Activated T-helper 9 cell treated with anti-CD3 and anti-CD28 coated beads, Interleukin-2, amount 50 U/mL, for 16 hours (primary cell): ENCODE data around the gene IQCK.
"Not testable (repeated sequence)": the region's sequence is repeated elsewhere in the genome, so short reads cannot be mapped to it uniquely, and the experiment has no call there.

Experiments
- DNase-seq: peaks from one replicate; pipeline ENCODE4 v3.0.0-alpha.2; 2020; ENCODE audit warnings: low read depth

Gene IQCK

DNA sequence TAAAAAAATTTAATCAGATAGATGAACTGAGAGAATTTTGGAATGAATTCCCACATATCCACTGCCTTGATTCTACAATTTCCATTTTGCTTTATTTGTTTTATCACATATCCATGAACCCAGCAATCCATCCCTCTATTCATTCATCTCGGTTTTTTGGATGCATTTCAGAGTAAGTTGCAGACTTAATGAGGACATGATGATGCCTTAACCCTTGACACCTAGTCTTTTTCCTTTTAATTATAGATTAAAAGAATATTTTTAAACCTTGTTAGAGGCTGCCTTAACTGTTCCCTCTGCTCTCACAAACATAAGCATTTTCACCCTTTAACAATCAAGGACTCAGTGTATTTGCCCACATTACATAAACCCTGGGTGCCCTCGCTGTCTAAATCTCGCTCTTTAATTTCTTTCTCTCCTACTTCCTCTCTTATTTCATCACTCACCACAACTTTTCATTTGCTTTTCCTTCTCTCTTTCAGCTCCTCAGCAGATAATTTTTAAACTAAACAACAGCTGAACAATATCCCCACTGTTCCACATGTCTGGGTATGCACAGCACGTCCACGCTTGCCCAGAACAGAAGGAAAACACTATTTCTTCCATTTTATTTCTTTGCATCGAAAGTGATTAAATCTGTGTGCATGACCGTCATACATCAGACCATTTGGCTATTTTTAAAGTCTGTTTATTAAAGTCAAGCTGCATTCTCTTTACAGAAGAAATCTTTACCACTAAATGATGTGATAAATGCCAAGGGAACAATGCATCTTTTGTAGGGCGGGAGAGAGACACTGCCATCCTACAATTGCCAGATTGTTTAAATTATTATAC is 39.9 kb downstream of the IQCK start:
- no peak for DNase-seq

DNA sequence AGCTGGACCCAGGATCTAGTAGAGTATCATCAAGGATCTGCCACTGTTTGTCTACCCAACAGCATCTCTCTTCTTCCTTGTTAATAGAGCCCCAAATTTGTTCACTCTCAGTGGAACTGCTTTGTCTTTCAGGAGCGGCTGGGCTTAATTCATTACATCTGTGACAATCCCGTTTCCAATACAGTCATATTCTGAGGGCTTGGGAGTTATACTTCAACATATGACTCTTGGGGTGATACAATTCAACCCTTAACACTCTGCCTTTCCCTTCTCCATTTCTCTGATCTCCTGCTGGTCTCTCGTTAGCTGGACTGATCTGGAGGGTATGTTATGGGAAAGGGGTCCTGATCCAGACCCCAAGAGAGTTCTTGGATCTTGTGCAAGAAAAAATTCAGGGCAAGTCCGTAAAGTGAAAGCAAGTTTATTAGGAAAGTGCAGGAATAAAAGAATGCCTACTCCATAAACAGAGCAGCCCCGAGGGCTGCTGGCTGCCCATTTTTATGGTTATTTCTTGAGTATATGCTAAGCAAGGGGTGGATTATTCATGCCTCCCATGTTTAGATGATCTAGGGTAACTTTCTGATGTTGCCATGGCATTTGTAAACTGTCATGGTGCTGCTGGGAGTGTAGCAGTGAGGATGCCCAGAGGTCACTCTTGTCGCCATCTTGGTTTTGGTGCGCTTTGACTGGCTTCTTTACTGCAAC is 42.4 kb downstream of the IQCK start:
- DNase-seq: no peak

DNA sequence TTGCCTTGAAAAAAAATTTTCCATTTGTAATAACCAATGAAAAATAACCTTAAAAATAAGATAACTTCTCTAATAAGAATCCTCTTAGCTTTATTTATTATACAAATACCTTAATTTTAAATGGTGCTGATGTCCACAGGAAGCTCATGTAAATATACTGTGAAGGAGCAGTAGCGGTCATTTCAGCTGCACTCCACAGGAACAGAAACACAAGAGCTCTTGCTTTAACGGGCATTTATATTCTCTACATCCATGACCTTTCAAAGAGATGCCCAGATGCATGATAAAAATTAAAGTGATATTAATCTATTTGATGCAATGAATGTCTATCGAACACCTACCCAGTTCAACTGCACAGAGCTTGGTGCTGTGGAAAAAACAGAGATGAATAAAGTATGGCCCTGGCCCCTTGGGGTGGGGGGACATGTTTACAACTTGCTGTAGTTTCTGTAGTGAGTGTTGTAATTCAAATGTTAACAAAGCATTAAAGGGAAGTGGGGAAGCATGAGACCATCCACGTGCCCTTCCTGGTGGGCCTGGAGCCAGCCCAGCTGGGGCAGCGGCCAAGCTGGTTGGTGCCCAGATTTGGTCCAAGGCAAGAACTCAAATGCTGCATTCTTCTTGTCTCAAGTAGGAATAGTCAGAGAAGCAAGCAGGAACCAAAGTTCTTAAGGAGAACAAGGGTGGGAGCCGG is 47.9 kb downstream of the IQCK start:
- DNase-seq: no peak

DNA sequence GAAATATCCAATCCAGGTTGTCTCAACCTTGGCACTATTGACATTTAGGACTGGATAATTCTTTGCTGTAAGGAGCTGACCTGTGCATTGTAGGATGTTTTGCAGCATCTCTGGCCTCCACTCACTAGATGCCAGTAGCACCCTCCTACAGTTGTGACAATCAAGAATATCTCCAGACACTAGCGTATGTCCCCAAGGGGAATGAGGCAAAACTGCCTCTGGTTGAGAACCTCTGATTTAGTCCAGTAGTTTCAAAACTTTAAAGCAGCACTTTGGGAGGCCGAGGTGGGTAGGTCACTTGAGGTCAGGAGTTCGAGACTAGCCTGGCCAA is 48.4 kb downstream of the IQCK start:
- no peak for DNase-seq

GRCh38 chr16:19766988-19767387 is 48.9 kb downstream of the IQCK start:
- no peak for DNase-seq

GRCh38 chr16:19767497-19767896 is 49.4 kb downstream of the IQCK start:
- no peak for DNase-seq

- no peak for DNase-seq
Observed at GRCh38 chr16:19769239-19769638, 51.2 kb downstream of the IQCK start.

GRCh38 chr16:19771040-19771439 is 53.0 kb downstream of the IQCK start:
- no peak for DNase-seq

DNA sequence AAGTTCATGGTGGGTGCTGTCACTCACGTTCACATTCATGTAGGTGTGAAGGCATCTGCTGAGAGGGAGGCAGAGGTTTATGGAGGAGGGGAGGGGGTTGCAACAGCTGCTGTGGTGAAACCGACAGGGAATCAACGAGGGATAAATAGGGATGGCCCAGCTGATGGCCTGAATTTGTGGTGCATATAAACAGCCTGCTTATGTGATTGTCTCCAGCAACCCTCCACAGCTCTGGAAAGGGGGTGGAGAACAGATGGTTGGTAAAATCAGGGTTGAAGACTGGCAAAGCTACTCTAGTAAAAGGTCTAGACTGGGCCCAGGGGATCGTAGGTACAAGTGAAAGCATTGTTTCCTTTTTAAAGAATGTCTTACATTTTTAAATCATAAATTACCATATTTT is 53.7 kb downstream of the IQCK start:
- DNase-seq: no peak

DNA sequence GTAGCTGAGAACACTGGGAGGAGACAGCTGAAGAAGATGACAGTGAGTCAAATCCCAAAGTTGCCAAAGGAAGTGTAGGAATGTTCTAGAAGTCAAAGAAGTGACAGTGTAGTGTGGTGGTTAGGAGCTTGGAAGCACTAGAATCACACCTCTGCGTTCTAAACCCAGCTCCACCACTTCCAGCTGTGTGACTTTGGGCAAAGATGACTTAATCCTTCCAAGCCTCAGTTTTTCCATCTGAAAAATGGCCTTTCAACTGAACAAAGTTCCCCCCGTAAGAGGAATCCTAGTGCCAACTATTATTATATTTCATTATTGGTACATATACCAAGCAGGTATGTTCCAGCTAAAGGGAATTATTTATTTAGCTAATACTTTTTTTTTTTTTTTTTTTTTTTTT is 56.0 kb downstream of the IQCK start:
- DNase-seq: no peak

DNA sequence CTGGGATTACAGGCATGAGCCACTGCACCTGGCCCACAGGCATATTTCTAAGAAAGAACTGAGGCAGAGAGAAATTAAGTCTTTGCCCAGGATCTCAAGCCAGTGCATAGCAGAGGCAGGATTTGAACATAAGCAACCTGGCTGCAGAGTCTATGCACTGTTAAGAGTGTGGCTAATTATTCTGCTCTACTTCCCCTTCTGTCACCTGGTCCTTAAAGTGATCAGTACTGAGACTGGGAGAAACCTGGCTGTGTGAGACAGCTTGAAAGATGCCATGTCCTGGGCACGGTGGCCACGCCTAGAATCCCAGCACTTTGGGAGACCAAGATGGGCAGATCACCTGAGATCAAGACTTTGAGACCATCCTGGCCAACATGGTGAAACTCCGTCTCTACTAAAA is 58.1 kb downstream of the IQCK start:
- DNase-seq: no peak

- no peak for DNase-seq
Observed at GRCh38 chr16:19776565-19776964, 58.5 kb downstream of the IQCK start.

DNA sequence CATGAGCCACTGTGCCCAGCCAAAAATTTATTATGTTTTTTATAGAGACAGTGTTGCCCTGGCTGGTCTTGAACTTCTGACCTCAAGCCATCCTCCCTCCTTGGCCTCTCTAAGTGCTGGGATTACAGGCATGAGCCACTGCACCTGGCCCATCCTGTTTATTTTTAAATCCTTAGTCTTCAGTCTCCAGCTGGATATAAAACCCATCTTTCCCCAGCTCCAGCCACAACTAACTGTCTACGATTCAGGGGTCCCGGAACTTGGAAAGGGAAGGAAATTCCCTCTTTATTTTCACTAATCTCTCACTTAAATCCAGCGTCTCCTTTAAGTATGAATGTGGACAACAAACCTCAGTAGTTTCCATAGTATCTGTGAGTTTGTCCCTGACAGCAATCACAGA is 62.2 kb downstream of the IQCK start:
- DNase-seq: no peak

- DNase-seq: no peak
Observed at GRCh38 chr16:19781226-19781625, 63.2 kb downstream of the IQCK start.

- DNase-seq: no peak
Observed at GRCh38 chr16:19783363-19784182, 65.5 kb downstream of the IQCK start.

GRCh38 chr16:19784183-19784736 is 66.2 kb downstream of the IQCK start:
- no peak for DNase-seq

DNA sequence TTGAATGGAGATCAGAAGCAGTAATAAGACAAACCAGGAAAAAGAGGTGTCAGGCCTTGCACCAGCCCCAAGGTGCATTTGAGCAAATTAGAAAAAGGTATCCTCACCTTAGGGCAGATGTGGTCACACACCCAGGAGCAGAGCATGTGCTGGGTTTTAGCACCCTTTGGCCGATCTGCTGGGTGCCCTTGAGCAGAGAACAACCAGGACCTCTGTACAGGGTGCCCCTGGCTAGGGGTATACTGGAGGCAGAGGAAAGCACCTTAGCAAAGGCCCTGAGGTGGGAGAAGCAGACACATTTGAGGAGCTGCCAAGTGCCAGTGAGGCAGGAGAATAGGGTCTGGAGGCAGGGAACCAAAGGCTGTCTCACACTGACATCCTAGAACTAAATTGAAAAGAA is 67.0 kb downstream of the IQCK start:
- DNase-seq: no peak

DNA sequence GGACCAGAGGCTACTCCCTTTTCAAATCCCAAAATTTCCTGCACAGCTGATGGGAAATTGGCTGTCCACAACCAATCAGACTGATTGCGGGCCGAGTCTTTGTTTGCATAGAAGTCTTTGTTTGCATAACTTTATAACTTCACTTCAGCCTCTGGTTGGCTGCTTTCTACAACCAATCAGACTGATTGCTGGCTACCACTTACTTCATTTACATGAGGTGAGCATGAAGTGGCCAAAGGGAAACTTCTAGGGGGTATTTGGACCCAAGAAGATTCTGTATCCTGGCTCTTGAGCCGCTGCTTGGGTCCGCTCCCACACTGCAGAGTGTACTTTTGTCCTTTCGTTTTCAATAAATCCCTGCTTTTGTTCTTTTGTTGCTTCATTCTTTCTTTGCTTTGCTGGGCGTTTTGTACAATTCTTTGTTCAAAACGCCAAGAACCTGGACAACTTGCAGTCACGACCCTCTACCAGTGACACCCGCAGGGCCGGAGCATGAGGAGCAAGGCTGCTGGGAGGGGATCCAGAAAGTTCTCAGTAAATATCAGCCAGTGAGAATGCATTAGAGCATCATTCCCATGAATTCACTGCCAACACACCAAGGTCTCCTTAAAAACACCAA is 67.5 kb downstream of the IQCK start:
- no peak for DNase-seq

DNA sequence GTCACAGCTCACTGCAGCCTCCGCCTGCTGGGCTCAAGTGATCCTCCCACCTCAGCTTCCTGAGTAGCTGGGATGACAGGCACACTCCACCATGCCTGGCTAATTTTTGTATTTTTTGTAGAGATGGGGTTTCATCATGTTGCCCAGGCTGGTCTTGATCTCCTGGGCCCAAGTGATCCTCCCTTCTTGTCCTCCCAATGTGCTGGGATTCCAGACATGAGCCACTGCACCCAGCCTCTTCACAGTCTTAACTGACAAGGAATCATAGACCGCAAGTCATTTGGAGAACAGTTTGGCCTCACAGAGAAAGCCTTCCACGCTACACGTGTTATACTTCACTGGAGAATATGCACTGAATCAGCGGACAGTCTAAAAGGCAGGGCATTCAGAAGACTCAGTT is 83.3 kb downstream of the IQCK start:
- DNase-seq: not testable (repeated sequence)

- not testable (repeated sequence) for DNase-seq
Observed at GRCh38 chr16:19801824-19802223, 83.8 kb downstream of the IQCK start.

GRCh38 chr16:19802612-19803011 is 84.5 kb downstream of the IQCK start:
- DNase-seq: no peak
